ENCODE results near the gene SMAD3. TPM values are rescaled to one million over a fixed set of nuclear protein-coding genes. Genes with fewer than 3 reads are reported as not detected.

The SMAD3 gene
- total and polyA plus RNA-seq, 10 of the 15 experiments (the other 5 are each of a cell fraction or from before 2014, with no cell fraction given): 5.6 to 43.2 (median 16.0) TPM

GRCh38 chr15:67087507-67088172 lies 22.2 kb downstream of the SMAD3 start:
- DNase-seq (ENCODE audit: low read depth, low spot score) (no peak), ATAC-seq (no peak), FAIRE-seq (no peak)
- in situ Hi-C loops (cut with MboI) (loop anchor here (25.0 kb wide), 1 partner anchor 1300 kb away; the partner anchor contains the start of gene DENND4A), intact Hi-C loops (cut with micrococcal nuclease; ENCODE audit: unreplicated experiment) (loop anchor here (5.0 to 10.0 kb wide), 2 partner anchors 155 to 757 kb away; partner anchors contain the start of gene RNU6-1)
- Histone ChIP-seq H3K9me3 (replicated peaks; ENCODE audit: control insufficient read depth, insufficient read depth, low read length) (no peaks in the 10 kb centered on the region), H4K20me1 (ENCODE audit: control insufficient read depth, insufficient read depth) (no peaks in the 10 kb centered on the region), H3K4me1 (ENCODE audit: control insufficient read depth, insufficient read depth, low read length) (peaks cover 83% of the 10 kb centered on the region), H3K36me3 (ENCODE audit: control insufficient read depth in 2 of 2, insufficient read depth in 2 of 2, low read length in 1 of 2) (peaks cover 2 to 9% of the 10 kb centered on the region in 2 experiments; a peak in 3 of 4 replicates), H3K79me2 (ENCODE audit: control insufficient read depth, insufficient read depth, low read length) (peaks cover 77% of the 10 kb centered on the region), H3K27me3 (replicated peaks in 1 of 2; ENCODE audit: control insufficient read depth in 2 of 2, insufficient read depth in 2 of 2, low read length in 1 of 2) (no peaks in the 10 kb centered on the region), H2AFZ (ENCODE audit: control insufficient read depth, low read depth, low read length) (no peak overlapping the region), H3K27ac (ENCODE audit: control insufficient read depth, insufficient read depth) (peak overlapping the region; percentile 86; the same call in 1 of the 2 replicates), H3K9ac (ENCODE audit: control insufficient read depth, insufficient read depth, low read length) (no peak overlapping the region), H3K4me3 (no peak overlapping the region), H3K4me2 (ENCODE audit: control insufficient read depth, insufficient read depth) (peak overlapping the region; percentile 58; the same call in 1 of the 2 replicates)
- SMC1A ChIA-PET (ENCODE audit: uncharacterized antibody, unreplicated experiment): interaction anchor here (0.9 to 13.0 kb wide), 4 partner anchors 8 to 67 kb away, joined by 3 to 247 read pairs (median 98); no protein-coding TSS in a partner anchor
- RAD21 ChIA-PET (ENCODE audit: unreplicated experiment): interaction anchor here (0.9 to 13.0 kb wide), 10 partner anchors 11 to 216 kb away, joined by 3 to 215 read pairs (median 12); partner anchors contain the start of gene SMAD3
- TSS peak; percentile 19 for BruUV-seq (replicated peaks)
- TF ChIP-seq ATF3 (IDR thresholded peaks at IDR 0.05; ENCODE audit: borderline replicate concordance, extremely low read depth, low read depth, low read length): no peak
- no peak for TF ChIP-seq KAT2A (conservative IDR thresholded peaks at IDR 0.05; ENCODE audit: control insufficient read depth, low read depth, low read length)
- TF ChIP-seq PKNOX1 (IDR thresholded peaks at IDR 0.05): peak; percentile 72
- 77% methylated on average over 6 of the region's 6 CpGs for WGBS (ENCODE audit: insufficient coverage, insufficient replicate concordance, low lambda C conversion rate, missing lambda C conversion rate)
- POLR2A ChIA-PET: interaction anchor here (0.6 to 2.2 kb wide), 5 partner anchors 9 to 1440 kb away, joined by 3 to 9 read pairs (median 3); no protein-coding TSS in a partner anchor
- CTCF ChIA-PET: interaction anchor here (1.1 to 8.5 kb wide), 2 partner anchors 14 to 45 kb away, joined by 3 to 71 read pairs; no protein-coding TSS in a partner anchor
